T-cell (primary cell): ENCODE results near the gene DENND1A. TPM values are rescaled to one million over a fixed set of nuclear protein-coding genes. Genes with fewer than 3 reads are reported as not detected.

Experiments used
- ATAC-seq, 4 experiments: fragments of 200-7000 bp in 3 of 4; fragments of 150-1000 bp in 1 of 4; cut with Tn5 transposase; replicated peaks in 1 of 4; 1 replicate in 3 of 4; 2 replicates in 1 of 4; pipeline ENCODE4 v1.10.0; 2021; ENCODE audit warnings: moderate library complexity in 3 of 4, mild to moderate bottlenecking in 2 of 4, moderate number of reproducible peaks in 1 of 4
- CTCF ChIA-PET, 2 donors: fragments of 300-600 bp; sonication (Branson Sonifier 250); formaldehyde crosslinking; loops; one replicate each; lab custom pipeline; 2022; ENCODE audit warnings: antibody characterized with exemption in 2 of 2; lab: Charles Lee
- POLR2A ChIA-PET, 2 donors: fragments of 300-600 bp; sonication (Branson Sonifier 250); formaldehyde crosslinking; loops; one replicate each; lab custom pipeline; 2022; ENCODE audit warnings: antibody characterized with exemption in 2 of 2; lab: Charles Lee
- DNase-seq, 35 experiments: peaks; one replicate each; pipeline versions ENCODE4 v3.0.0 to v3.0.0-alpha.2; 2013 to 2023
- H3K27ac ChIP-seq: one replicate; pipeline ENCODE4 v1.5.1; 2013; ENCODE audit warnings: low read length
- H3K27me3 ChIP-seq, 2 experiments: replicated peaks in 1 of 2; 1 replicate in 1 of 2; 2 replicates in 1 of 2; pipeline versions ENCODE4 v1.6.1 to v1.7.0; 2013; ENCODE audit warnings: low read length in 1 of 2, mixed read lengths in 1 of 2; ENCODE audit not compliant: control insufficient read depth in 2 of 2, insufficient read depth in 2 of 2; ENCODE audit errors: extremely low read depth in 1 of 2
- H3K36me3 ChIP-seq, 2 donors: 1 replicate in 1 of 2; 2 replicates in 1 of 2; pipeline versions ENCODE4 v1.6.1 to v1.7.0; 2013; ENCODE audit warnings: low read length in 1 of 2; ENCODE audit not compliant: control insufficient read depth in 2 of 2, insufficient read depth in 1 of 2; ENCODE audit errors: extremely low read depth in 1 of 2
- H3K4me1 ChIP-seq, 2 experiments: 1 replicate in 1 of 2; 2 replicates in 1 of 2; pipeline versions ENCODE4 v1.6.1 to v1.7.0; 2013; ENCODE audit warnings: low read length in 2 of 2, mixed read lengths in 1 of 2; ENCODE audit not compliant: insufficient read depth in 2 of 2, control insufficient read depth in 1 of 2; ENCODE audit errors: extremely low read depth in 1 of 2
- H3K4me3 ChIP-seq, 2 donors: 1 replicate in 1 of 2; 2 replicates in 1 of 2; pipeline versions ENCODE4 v1.5.1 to v1.7.0; 2013; ENCODE audit warnings: mild to moderate bottlenecking in 2 of 2, low read length in 1 of 2, moderate library complexity in 1 of 2; ENCODE audit not compliant: control insufficient read depth in 1 of 2; ENCODE audit errors: extremely low read depth in 1 of 2
- H3K9me3 ChIP-seq: 2 replicates; pipeline ENCODE4 v1.7.0; 2013
- H3K27ac Mint-ChIP-seq, 2 donors: one replicate each; pipeline ENCODE4 v1.8.0; 2020 to 2021; ENCODE audit warnings: mild to moderate bottlenecking in 2 of 2, mixed read lengths in 2 of 2
- H3K27me3 Mint-ChIP-seq, 2 donors: one replicate each; pipeline ENCODE4 v1.8.0; 2021 to 2022; ENCODE audit warnings: mixed read lengths in 2 of 2
- H3K36me3 Mint-ChIP-seq: one replicate; pipeline ENCODE4 v1.8.0; 2021; ENCODE audit warnings: mixed read lengths
- H3K4me1 Mint-ChIP-seq, 3 donors: one replicate each; pipeline ENCODE4 v1.8.0; 2020 to 2022; ENCODE audit warnings: mixed read lengths in 3 of 3, mild to moderate bottlenecking in 1 of 3
- H3K4me3 Mint-ChIP-seq, 3 donors: one replicate each; pipeline ENCODE4 v1.8.0; 2020 to 2022; ENCODE audit warnings: mild to moderate bottlenecking in 3 of 3, mixed read lengths in 3 of 3, moderate library complexity in 3 of 3
- H3K9me3 Mint-ChIP-seq, 3 donors: one replicate each; pipeline ENCODE4 v1.8.0; 2020 to 2022; ENCODE audit warnings: mixed read lengths in 3 of 3
- WGBS: methylation state at CpG from one replicate; pipeline ENCODE4 v1.1.5; 2013; ENCODE audit warnings: missing lambda C conversion rate; ENCODE audit not compliant: insufficient coverage; 5-methylcytosine and 5-hydroxymethylcytosine counted together
- total RNA-seq, 35 experiments: library from RNA in 6 of 35; stranded (reverse) in 6 of 35; fragments of 120-200 nt in 1 of 35; gene quantifications; one replicate each; pipeline versions ENCODE4 v1.2.1 to v1.2.4 and lab custom pipeline; 2013 to 2026

DENND1A gene
- total RNA-seq, 5 donors from 2014 or later (not counting 1 experiment from before 2014, with no cell fraction given) = 12.4 to 19.9 (median 14.1) TPM

- no peak overlapping the region for H3K27ac Mint-ChIP-seq
- no peaks in the 10 kb centered on the region for H3K9me3 ChIP-seq
- peaks cover 0 to 42% of the 10 kb centered on the region in 2 experiments for H3K27me3 ChIP-seq
- no peaks in the 10 kb centered on the region for H3K36me3 Mint-ChIP-seq
- H3K36me3 ChIP-seq = no peaks in the 10 kb centered on the region
- peaks cover 0 to 16% (median 13%) of the 10 kb centered on the region in 3 donors for H3K4me1 Mint-ChIP-seq
- H3K27ac ChIP-seq = no peak overlapping the region
- H3K4me1 ChIP-seq = peaks cover 5 to 12% of the 10 kb centered on the region in 2 experiments
- no peak overlapping the region for H3K4me3 Mint-ChIP-seq
- ChIA-PET POLR2A (no interaction called here), CTCF (interaction anchor here in 1 of 2 donors (0.6 kb wide), 1 partner anchor 9 kb away, joined by 4 read pairs; no protein-coding TSS in a partner anchor)
- WGBS = 31% methylated on average over 13 of the region's 20 CpGs
- DNase-seq = peak in 28 of 35 experiments; percentile 12 to 60 (median 38)
- H3K9me3 Mint-ChIP-seq = no peaks in the 10 kb centered on the region
- ATAC-seq = peak; percentile 53 to 71 (median 63)
- peaks cover 4 to 6% of the 10 kb centered on the region in 2 donors for H3K27me3 Mint-ChIP-seq
- H3K4me3 ChIP-seq = no peak overlapping the region
Measured at GRCh38 chr9:123353984-123354591, 575.8 kb downstream of the DENND1A start.

GRCh38 chr9:123353041-123353440 is 576.9 kb downstream of the DENND1A start:
- Histone ChIP-seq H3K4me1 (peaks cover 0 to 12% of the 10 kb centered on the region in 2 experiments), H3K36me3 (no peaks in the 10 kb centered on the region), H3K27ac (no peak overlapping the region), H3K4me3 (no peak overlapping the region), H3K9me3 (no peaks in the 10 kb centered on the region), H3K27me3 (peaks cover 0 to 42% of the 10 kb centered on the region in 2 experiments)
- CTCF ChIA-PET = no interaction called here
- Mint-ChIP-seq H3K27me3 (peaks cover 4 to 6% of the 10 kb centered on the region in 2 donors), H3K9me3 (no peaks in the 10 kb centered on the region), H3K4me1 (peaks cover 0 to 6% (median 3%) of the 10 kb centered on the region in 3 donors), H3K27ac (no peak overlapping the region), H3K4me3 (no peak overlapping the region), H3K36me3 (no peaks in the 10 kb centered on the region)
- DNase-seq = no peak
- POLR2A ChIA-PET = no interaction called here
- no peak for ATAC-seq
- 86% methylated on average over 1 of the region's 4 CpGs for WGBS

- Histone ChIP-seq H3K4me3 (no peak overlapping the region), H3K27ac (no peak overlapping the region), H3K27me3 (peaks cover 0 to 42% of the 10 kb centered on the region in 2 experiments), H3K4me1 (peaks cover 0 to 12% of the 10 kb centered on the region in 2 experiments), H3K9me3 (no peaks in the 10 kb centered on the region), H3K36me3 (no peaks in the 10 kb centered on the region)
- Mint-ChIP-seq H3K4me3 (no peak overlapping the region), H3K27me3 (peaks cover 4 to 6% of the 10 kb centered on the region in 2 donors), H3K36me3 (no peaks in the 10 kb centered on the region), H3K27ac (no peak overlapping the region), H3K4me1 (peaks cover 0 to 4% (median 3%) of the 10 kb centered on the region in 3 donors), H3K9me3 (no peaks in the 10 kb centered on the region)
- CTCF ChIA-PET = interaction anchor here (0.6 to 2.7 kb wide), 11 partner anchors 12 to 270 kb away, joined by 3 to 22 read pairs (median 4); no protein-coding TSS in a partner anchor
- POLR2A ChIA-PET = no interaction called here
- WGBS = 67% methylated on average over 7 of the region's 8 CpGs
- ATAC-seq (no peak), DNase-seq (no peak)
Measured at GRCh38 chr9:123350590-123351310, 579.2 kb downstream of the DENND1A start.

GRCh38 chr9:123349691-123350480 is 580.0 kb downstream of the DENND1A start:
- DNase-seq (peak; percentile 25 to 79 (median 53)), ATAC-seq (peak; percentile 72 to 85 (median 76))
- peaks cover 4 to 6% of the 10 kb centered on the region in 2 donors for H3K27me3 Mint-ChIP-seq
- Histone ChIP-seq H3K36me3 (no peaks in the 10 kb centered on the region), H3K4me1 (peaks cover 0 to 12% of the 10 kb centered on the region in 2 experiments), H3K27me3 (peaks cover 0 to 39% of the 10 kb centered on the region in 2 experiments), H3K4me3 (no peak overlapping the region), H3K9me3 (no peaks in the 10 kb centered on the region), H3K27ac (no peak overlapping the region)
- POLR2A ChIA-PET = no interaction called here
- CTCF ChIA-PET = interaction anchor here (0.6 to 2.7 kb wide), 25 partner anchors 8 to 1211 kb away, joined by 3 to 22 read pairs (median 3); partner anchors contain the start of gene STRBP (in 1 of the 2)
- no peaks in the 10 kb centered on the region for H3K36me3 Mint-ChIP-seq
- H3K4me3 Mint-ChIP-seq = no peak overlapping the region
- no peak overlapping the region for H3K27ac Mint-ChIP-seq
- WGBS = 55% methylated on average over 10 of the region's 16 CpGs
- no peaks in the 10 kb centered on the region for H3K9me3 Mint-ChIP-seq
- H3K4me1 Mint-ChIP-seq = peaks cover 0 to 4% (median 3%) of the 10 kb centered on the region in 3 donors

- ATAC-seq (no peak), DNase-seq (no peak)
- Histone ChIP-seq H3K36me3 (no peaks in the 10 kb centered on the region), H3K4me3 (no peak overlapping the region), H3K27me3 (peaks cover 0 to 31% of the 10 kb centered on the region in 2 experiments), H3K9me3 (no peaks in the 10 kb centered on the region), H3K4me1 (peaks cover 0 to 8% of the 10 kb centered on the region in 2 experiments), H3K27ac (no peak overlapping the region)
- POLR2A ChIA-PET = interaction anchor here in 1 of 2 donors (0.6 kb wide), 1 partner anchor 358 kb away, joined by 6 read pairs; no protein-coding TSS in a partner anchor
- peaks cover 0 to 2% (median under 1%) of the 10 kb centered on the region in 3 donors for H3K4me1 Mint-ChIP-seq
- H3K27me3 Mint-ChIP-seq = peaks cover 4 to 6% of the 10 kb centered on the region in 2 donors
- H3K4me3 Mint-ChIP-seq = no peak overlapping the region
- H3K36me3 Mint-ChIP-seq = no peaks in the 10 kb centered on the region
- CTCF ChIA-PET = interaction anchor here (0.8 to 2.7 kb wide), 8 partner anchors 10 to 361 kb away, joined by 3 to 22 read pairs (median 5); partner anchors contain the start of gene STRBP (in 1 of the 2)
- H3K27ac Mint-ChIP-seq = no peak overlapping the region
- WGBS = 83% methylated on average over 1 of the region's 3 CpGs
- no peaks in the 10 kb centered on the region for H3K9me3 Mint-ChIP-seq
Measured at GRCh38 chr9:123349033-123349432, 580.9 kb downstream of the DENND1A start.
